ENCODE results near the gene CASTOR1. TPM values are rescaled to one million over a fixed set of nuclear protein-coding genes. Genes with fewer than 3 reads are reported as not detected.

The CASTOR1 gene
- total RNA-seq, 1 donor from 2014 or later = 17.2 TPM

DNA sequence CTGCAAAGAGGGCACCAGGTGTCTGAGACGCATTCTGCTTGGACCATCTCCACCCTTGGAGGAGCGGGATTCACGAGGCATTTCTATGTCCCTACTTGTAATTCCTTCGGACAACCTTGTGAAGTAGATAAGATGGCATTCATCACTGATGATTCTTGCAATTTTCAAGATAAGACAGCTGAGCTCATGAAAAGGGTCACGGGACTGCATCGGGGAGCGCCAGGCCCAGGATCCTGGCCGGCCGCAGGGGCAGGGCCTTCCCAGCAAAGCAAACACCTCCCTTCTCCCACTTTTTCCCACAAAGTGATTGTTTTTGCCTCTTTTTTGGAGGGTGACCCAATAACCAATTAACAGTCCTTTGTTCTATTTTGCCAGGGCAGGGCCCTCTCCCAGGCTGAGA lies 51.2 kb downstream of the CASTOR1 start:
- H3K9me3 Mint-ChIP-seq (ENCODE audit: unreplicated experiment) = no peaks in the 10 kb centered on the region
- TF ChIP-seq, protein P1, sequence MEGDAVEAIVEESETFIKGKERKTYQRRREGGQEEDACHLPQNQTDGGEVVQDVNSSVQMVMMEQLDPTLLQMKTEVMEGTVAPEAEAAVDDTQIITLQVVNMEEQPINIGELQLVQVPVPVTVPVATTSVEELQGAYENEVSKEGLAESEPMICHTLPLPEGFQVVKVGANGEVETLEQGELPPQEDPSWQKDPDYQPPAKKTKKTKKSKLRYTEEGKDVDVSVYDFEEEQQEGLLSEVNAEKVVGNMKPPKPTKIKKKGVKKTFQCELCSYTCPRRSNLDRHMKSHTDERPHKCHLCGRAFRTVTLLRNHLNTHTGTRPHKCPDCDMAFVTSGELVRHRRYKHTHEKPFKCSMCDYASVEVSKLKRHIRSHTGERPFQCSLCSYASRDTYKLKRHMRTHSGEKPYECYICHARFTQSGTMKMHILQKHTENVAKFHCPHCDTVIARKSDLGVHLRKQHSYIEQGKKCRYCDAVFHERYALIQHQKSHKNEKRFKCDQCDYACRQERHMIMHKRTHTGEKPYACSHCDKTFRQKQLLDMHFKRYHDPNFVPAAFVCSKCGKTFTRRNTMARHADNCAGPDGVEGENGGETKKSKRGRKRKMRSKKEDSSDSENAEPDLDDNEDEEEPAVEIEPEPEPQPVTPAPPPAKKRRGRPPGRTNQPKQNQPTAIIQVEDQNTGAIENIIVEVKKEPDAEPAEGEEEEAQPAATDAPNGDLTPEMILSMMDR (IDR thresholded peaks at IDR 0.05; ENCODE audit: unreplicated experiment) = no peak
- no peak overlapping the region for H3K4me3 Mint-ChIP-seq (ENCODE audit: unreplicated experiment)
- H3K36me3 Mint-ChIP-seq (ENCODE audit: low read depth, unreplicated experiment) = no peaks in the 10 kb centered on the region
- peaks cover 3% of the 10 kb centered on the region for H3K4me1 Mint-ChIP-seq (ENCODE audit: unreplicated experiment)
- H3K27me3 Mint-ChIP-seq (ENCODE audit: unreplicated experiment) = peaks cover 8% of the 10 kb centered on the region
- no peak for DNase-seq (ENCODE audit: low spot score)
- no peak overlapping the region for H3K27ac Mint-ChIP-seq (ENCODE audit: unreplicated experiment)

DNA sequence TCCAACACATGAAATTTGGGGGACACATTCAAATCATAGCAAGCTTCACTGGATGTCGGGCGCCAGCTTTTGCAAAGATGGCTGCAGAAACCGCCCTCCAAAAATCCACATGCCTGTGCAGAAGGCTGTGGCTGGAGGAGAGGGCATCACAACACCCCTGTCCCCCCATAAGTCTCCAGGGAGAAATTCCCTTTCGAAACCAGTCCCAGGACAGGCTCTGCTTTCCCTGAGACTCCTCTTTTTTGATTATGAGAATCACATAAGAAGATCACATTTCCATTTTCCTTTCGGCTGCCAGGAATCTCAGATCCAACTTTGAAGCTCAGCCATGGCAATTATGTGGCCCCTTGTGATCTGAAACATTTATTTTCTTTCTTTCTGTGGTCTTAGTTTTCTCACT lies 52.4 kb downstream of the CASTOR1 start:
- Mint-ChIP-seq H3K9me3 (ENCODE audit: unreplicated experiment) (no peaks in the 10 kb centered on the region), H3K4me3 (ENCODE audit: unreplicated experiment) (no peak overlapping the region), H3K4me1 (ENCODE audit: unreplicated experiment) (peaks cover 3% of the 10 kb centered on the region), H3K27me3 (ENCODE audit: unreplicated experiment) (peaks cover 3% of the 10 kb centered on the region), H3K36me3 (ENCODE audit: low read depth, unreplicated experiment) (no peaks in the 10 kb centered on the region), H3K27ac (ENCODE audit: unreplicated experiment) (no peak overlapping the region)
- no peak for DNase-seq (ENCODE audit: low spot score)
- TF ChIP-seq, protein P1 (IDR thresholded peaks at IDR 0.05; ENCODE audit: unreplicated experiment) = no peak

DNA sequence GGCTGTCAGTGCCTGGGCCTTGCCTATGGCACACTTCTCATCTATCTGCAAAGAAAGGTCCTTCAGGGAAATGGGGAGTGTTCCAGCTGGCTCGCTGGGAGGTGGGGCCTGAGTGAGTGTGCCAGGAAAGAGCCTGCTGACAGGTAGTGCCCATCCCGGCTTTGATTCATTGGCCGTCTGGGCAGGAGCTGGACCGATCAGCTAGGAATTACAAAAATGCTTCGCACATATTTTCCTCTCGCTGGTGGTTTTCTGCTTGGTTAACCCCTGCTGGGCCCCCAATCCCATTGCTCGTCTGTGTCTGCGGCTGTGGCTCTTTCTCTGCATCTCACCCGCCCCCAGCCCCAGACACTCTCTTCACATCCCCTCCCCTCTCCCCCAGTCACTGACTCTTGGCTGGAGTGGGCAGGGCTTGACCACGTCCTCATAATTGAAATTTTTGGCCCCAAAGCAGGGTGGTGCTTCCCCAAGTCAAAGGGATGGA lies 53.6 kb downstream of the CASTOR1 start:
- Mint-ChIP-seq H3K4me1 (ENCODE audit: unreplicated experiment) (peaks cover 3% of the 10 kb centered on the region), H3K27ac (ENCODE audit: unreplicated experiment) (no peak overlapping the region), H3K36me3 (ENCODE audit: low read depth, unreplicated experiment) (no peaks in the 10 kb centered on the region), H3K9me3 (ENCODE audit: unreplicated experiment) (no peaks in the 10 kb centered on the region), H3K4me3 (ENCODE audit: unreplicated experiment) (no peak overlapping the region), H3K27me3 (ENCODE audit: unreplicated experiment) (peaks cover 5% of the 10 kb centered on the region)
- TF ChIP-seq, protein P1 (IDR thresholded peaks at IDR 0.05; ENCODE audit: unreplicated experiment) = no peak
- no peak for DNase-seq (ENCODE audit: low spot score)

Other genes with a start within 250 kb of the CASTOR1 start
- gene HORMAD2, start 209.0 kb downstream of the CASTOR1 start, total RNA-seq (ENCODE audit: unreplicated experiment) = not detected
- 0.23 TPM for gene LIF, start 42.7 kb downstream of the CASTOR1 start, total RNA-seq (ENCODE audit: unreplicated experiment)
- not detected for gene OSM, start 22.7 kb downstream of the CASTOR1 start, total RNA-seq (ENCODE audit: unreplicated experiment)
- 7.9 TPM for gene TBC1D10A, start 37.4 kb upstream of the CASTOR1 start, total RNA-seq (ENCODE audit: unreplicated experiment)
- 139 TPM for gene SF3A1, start 67.4 kb upstream of the CASTOR1 start, total RNA-seq (ENCODE audit: unreplicated experiment)
- gene CCDC157, start 67.5 kb upstream of the CASTOR1 start, total RNA-seq (ENCODE audit: unreplicated experiment) = 3.3 TPM
- gene RNF215, start 97.9 kb upstream of the CASTOR1 start, total RNA-seq (ENCODE audit: unreplicated experiment) = 39.1 TPM
- gene SEC14L2, start 107.5 kb upstream of the CASTOR1 start, total RNA-seq (ENCODE audit: unreplicated experiment) = 3.9 TPM
- gene MTFP1, start 136.3 kb upstream of the CASTOR1 start, total RNA-seq (ENCODE audit: unreplicated experiment) = 30.2 TPM
- gene SEC14L3, start 182.5 kb upstream of the CASTOR1 start, total RNA-seq (ENCODE audit: unreplicated experiment) = not detected
- 1.0 TPM for gene SEC14L4, start 216.2 kb upstream of the CASTOR1 start, total RNA-seq (ENCODE audit: unreplicated experiment)